ENCODE measurements around the gene OPN1LW. TPM values are rescaled to one million over a fixed set of nuclear protein-coding genes. Genes with fewer than 3 reads are reported as not detected.

The OPN1LW gene
- total RNA-seq, 1 experiment from 2014 or later: not detected

DNA sequence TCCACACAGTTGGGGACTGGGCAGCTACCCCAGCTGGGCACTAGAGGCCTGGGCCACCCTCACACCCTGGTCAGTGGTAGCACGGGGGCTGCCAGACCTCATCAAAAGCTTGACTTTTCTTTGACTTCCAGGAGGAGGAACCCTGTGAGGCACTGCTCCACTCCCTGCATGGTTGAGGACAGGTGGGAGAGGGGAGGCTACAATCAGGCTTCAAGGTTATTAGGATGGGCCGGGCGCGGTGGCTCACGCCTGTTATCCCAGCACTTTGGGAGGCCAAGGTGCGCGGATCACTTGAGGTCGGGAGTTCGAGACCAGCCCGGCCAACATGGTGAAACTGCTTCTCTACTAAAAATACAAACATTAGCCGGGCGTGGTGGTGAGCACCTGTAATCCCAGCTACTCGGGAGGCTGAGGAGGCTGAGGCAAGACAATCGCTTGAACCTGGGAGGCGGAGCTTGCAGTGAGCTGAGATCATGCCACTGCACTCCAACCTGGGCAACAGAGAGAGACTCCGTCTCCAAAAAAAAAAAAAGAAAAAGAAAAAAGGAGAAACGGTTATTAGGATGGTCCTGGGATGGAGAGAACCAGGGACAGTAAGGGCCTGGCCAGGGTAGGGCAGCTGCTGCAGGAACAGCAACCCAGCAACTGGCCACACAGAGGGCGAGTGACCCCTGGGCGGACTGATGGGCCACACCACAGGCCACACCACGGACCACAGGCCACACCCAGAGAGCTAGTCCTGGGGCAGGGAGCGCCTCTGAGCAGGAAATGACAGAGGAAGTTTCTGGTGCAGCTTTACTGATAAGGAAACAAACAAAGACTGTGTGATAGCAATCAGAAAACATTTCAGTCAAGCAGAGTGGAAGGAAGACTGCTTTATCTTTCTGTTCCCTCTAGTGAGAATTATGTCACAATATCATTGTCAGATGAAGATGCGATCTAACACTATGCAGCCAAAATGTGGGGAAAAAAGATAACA is 20.5 kb upstream of the OPN1LW start:
- Histone ChIP-seq H3K9me3 (ENCODE audit: low read depth, low read length, poor library complexity, severe bottlenecking) (no peaks in the 10 kb centered on the region), H3K4me3 (ENCODE audit: low read depth, low read length, poor library complexity, severe bottlenecking) (no peak overlapping the region), H3K36me3 (ENCODE audit: insufficient read depth, low read length, poor library complexity, severe bottlenecking) (no peaks in the 10 kb centered on the region), H3K27ac (ENCODE audit: low read depth, low read length, poor library complexity, severe bottlenecking) (no peak overlapping the region), H3K27me3 (replicated peaks; ENCODE audit: insufficient read depth, low read depth, low read length, poor library complexity) (no peaks in the 10 kb centered on the region), H3K4me1 (ENCODE audit: insufficient read depth, low read length, poor library complexity, severe bottlenecking) (no peaks in the 10 kb centered on the region)
- DNase-seq (ENCODE audit: low spot score): no peak
- no TSS peak for BruUV-seq (replicated peaks)
- TF ChIP-seq, protein P1, sequence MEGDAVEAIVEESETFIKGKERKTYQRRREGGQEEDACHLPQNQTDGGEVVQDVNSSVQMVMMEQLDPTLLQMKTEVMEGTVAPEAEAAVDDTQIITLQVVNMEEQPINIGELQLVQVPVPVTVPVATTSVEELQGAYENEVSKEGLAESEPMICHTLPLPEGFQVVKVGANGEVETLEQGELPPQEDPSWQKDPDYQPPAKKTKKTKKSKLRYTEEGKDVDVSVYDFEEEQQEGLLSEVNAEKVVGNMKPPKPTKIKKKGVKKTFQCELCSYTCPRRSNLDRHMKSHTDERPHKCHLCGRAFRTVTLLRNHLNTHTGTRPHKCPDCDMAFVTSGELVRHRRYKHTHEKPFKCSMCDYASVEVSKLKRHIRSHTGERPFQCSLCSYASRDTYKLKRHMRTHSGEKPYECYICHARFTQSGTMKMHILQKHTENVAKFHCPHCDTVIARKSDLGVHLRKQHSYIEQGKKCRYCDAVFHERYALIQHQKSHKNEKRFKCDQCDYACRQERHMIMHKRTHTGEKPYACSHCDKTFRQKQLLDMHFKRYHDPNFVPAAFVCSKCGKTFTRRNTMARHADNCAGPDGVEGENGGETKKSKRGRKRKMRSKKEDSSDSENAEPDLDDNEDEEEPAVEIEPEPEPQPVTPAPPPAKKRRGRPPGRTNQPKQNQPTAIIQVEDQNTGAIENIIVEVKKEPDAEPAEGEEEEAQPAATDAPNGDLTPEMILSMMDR (conservative IDR thresholded peaks at IDR 0.05; ENCODE audit: low read depth, low read length): no peak
- TF ChIP-seq EZH2 (IDR thresholded peaks at IDR 0.05; ENCODE audit: borderline replicate concordance, low read depth, low read length, poor library complexity, severe bottlenecking): no peak
- ChIA-PET POLR2A (ENCODE audit: low non-redundant PET) (no interaction called here), CTCF (no interaction called here)
- intact Hi-C loops (cut with micrococcal nuclease; ENCODE audit: unreplicated experiment): no loop called here

DNA sequence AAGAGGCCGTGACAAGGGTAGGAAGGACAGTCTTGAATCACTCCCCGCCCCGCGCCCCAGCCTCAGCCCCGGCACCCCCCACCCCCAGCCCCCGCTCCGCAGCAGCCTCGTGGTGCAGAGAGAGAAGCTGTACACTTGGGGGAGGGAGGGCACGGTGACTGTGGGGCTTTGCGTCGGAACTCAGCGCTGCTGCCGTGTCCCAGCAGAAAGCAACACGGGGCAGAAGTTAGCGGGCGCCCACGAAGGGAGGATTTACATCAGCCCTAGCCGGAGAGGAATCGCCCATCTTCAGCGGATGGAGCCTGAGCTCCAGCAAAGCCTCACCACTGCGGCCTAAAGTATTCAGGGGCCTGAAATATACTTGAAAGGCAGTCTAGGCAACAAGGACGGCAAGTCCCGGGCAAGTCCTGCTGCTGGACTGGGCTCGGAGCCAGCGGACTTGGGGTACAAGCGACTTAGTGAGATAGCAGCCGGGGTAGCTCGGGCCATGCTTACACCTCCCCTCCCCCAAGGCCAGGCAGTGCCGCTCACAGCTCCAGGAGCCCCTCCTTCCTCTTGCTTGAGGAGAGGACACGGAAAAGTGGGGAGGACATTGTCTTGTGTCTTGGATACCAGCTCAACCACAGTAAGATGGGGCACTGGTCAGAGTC is 18.5 kb upstream of the OPN1LW start:
- CTCF ChIA-PET: no interaction called here
- Histone ChIP-seq H3K27ac (ENCODE audit: low read depth, low read length, poor library complexity, severe bottlenecking) (no peak overlapping the region), H3K4me3 (ENCODE audit: low read depth, low read length, poor library complexity, severe bottlenecking) (no peak overlapping the region), H3K36me3 (ENCODE audit: insufficient read depth, low read length, poor library complexity, severe bottlenecking) (no peaks in the 10 kb centered on the region), H3K27me3 (replicated peaks; ENCODE audit: insufficient read depth, low read depth, low read length, poor library complexity) (no peaks in the 10 kb centered on the region), H3K9me3 (ENCODE audit: low read depth, low read length, poor library complexity, severe bottlenecking) (no peaks in the 10 kb centered on the region), H3K4me1 (ENCODE audit: insufficient read depth, low read length, poor library complexity, severe bottlenecking) (no peaks in the 10 kb centered on the region)
- intact Hi-C loops (cut with micrococcal nuclease; ENCODE audit: unreplicated experiment): no loop called here
- POLR2A ChIA-PET (ENCODE audit: low non-redundant PET): no interaction called here
- DNase-seq (ENCODE audit: low spot score): no peak
- TF ChIP-seq, protein P1 (conservative IDR thresholded peaks at IDR 0.05; ENCODE audit: low read depth, low read length): no peak
- no peak for TF ChIP-seq EZH2 (IDR thresholded peaks at IDR 0.05; ENCODE audit: borderline replicate concordance, low read depth, low read length, poor library complexity, severe bottlenecking)
- BruUV-seq (replicated peaks): no TSS peak

DNA sequence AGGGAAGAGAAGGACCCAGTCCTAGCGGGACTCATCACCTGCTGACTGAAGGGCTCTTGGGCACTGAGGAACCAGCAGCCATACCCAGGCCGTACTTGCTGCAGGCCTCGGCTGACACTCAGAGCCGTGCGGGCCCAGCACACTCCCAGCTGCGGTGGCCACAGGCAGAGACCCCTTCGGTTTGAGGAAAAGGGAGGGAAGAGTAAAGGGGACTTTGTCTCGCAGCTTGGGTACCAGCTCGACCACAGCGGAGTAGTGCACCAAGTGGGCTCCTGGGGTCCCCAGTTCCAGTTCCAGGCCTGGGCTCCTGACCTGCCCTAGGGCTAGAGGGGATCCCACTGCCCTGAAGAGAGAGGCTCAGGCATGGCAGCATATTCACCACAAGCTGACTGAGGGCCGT is 17.9 kb upstream of the OPN1LW start:
- CTCF ChIA-PET: no interaction called here
- Histone ChIP-seq H3K9me3 (ENCODE audit: low read depth, low read length, poor library complexity, severe bottlenecking) (no peaks in the 10 kb centered on the region), H3K27me3 (replicated peaks; ENCODE audit: insufficient read depth, low read depth, low read length, poor library complexity) (no peaks in the 10 kb centered on the region), H3K27ac (ENCODE audit: low read depth, low read length, poor library complexity, severe bottlenecking) (no peak overlapping the region), H3K36me3 (ENCODE audit: insufficient read depth, low read length, poor library complexity, severe bottlenecking) (no peaks in the 10 kb centered on the region), H3K4me1 (ENCODE audit: insufficient read depth, low read length, poor library complexity, severe bottlenecking) (no peaks in the 10 kb centered on the region), H3K4me3 (ENCODE audit: low read depth, low read length, poor library complexity, severe bottlenecking) (no peak overlapping the region)
- BruUV-seq (replicated peaks): no TSS peak
- intact Hi-C loops (cut with micrococcal nuclease; ENCODE audit: unreplicated experiment): no loop called here
- POLR2A ChIA-PET (ENCODE audit: low non-redundant PET): no interaction called here
- DNase-seq (ENCODE audit: low spot score): no peak
- TF ChIP-seq EZH2 (IDR thresholded peaks at IDR 0.05; ENCODE audit: borderline replicate concordance, low read depth, low read length, poor library complexity, severe bottlenecking): no peak
- TF ChIP-seq, protein P1 (conservative IDR thresholded peaks at IDR 0.05; ENCODE audit: low read depth, low read length): no peak
